Thyroid gland (tissue), 4 donors: Measurements from ENCODE around the gene FRMD4B.

Experiments
- CTCF ChIP-seq, 6 experiments: fragments of 200-600 bp in 3 of 6; fragments of 450-650 bp in 3 of 6; sonication (generic) in 3 of 6; IDR thresholded peaks; one replicate each; pipeline ENCODE4 v1.5.1; 2016 to 2019; ENCODE audit warnings: antibody characterized with exemption in 6 of 6, mild to moderate bottlenecking in 2 of 6, inconsistent platforms in 1 of 6, moderate library complexity in 1 of 6
- POLR2A ChIP-seq, 2 donors: fragments of 450-650 bp; IDR thresholded peaks; one replicate each; pipeline ENCODE4 v1.6.1; 2017; ENCODE audit warnings: antibody characterized with exemption in 2 of 2, mild to moderate bottlenecking in 2 of 2, moderate library complexity in 1 of 2

GRCh38 chr3:69166446-69166845 lies 219.4 kb downstream of the FRMD4B start:
- TF ChIP-seq CTCF (IDR thresholded peaks at IDR 0.05), result no peak
- TF ChIP-seq POLR2A (IDR thresholded peaks at IDR 0.05), result no peak
